Small intestine (tissue), 7 donors: ENCODE data around the gene HOXB7. TPM values are rescaled to one million over a fixed set of nuclear protein-coding genes. Genes with fewer than 3 reads are reported as not detected.

Experiments
- DNase-seq, 2 donors: peaks; one replicate each; pipeline versions ENCODE4 v3.0.0 to v3.0.0-alpha.2; 2013
- FAIRE-seq: peaks from 2 replicates; lab custom pipeline; 2012; peaks lifted over from hg19 to GRCh38; lab: Jason Lieb, UNC
- H3K27ac ChIP-seq, 3 donors: one replicate each; pipeline ENCODE4 v1.5.1; 2013; ENCODE audit warnings: low read length in 2 of 3, mild to moderate bottlenecking in 2 of 3, control low read depth in 1 of 3, inconsistent platforms in 1 of 3, low read depth in 1 of 3, moderate library complexity in 1 of 3
- H3K27me3 ChIP-seq, 3 donors: one replicate each; pipeline ENCODE4 v1.6.1; 2013; ENCODE audit warnings: low read length in 3 of 3, inconsistent platforms in 1 of 3; ENCODE audit not compliant: control insufficient read depth in 3 of 3, insufficient read depth in 3 of 3
- H3K36me3 ChIP-seq, 3 donors: one replicate each; pipeline ENCODE4 v1.6.1; 2013; ENCODE audit warnings: low read length in 3 of 3, inconsistent platforms in 1 of 3, low read depth in 1 of 3, mild to moderate bottlenecking in 1 of 3, moderate library complexity in 1 of 3; ENCODE audit not compliant: control insufficient read depth in 3 of 3, insufficient read depth in 2 of 3
- H3K4me1 ChIP-seq, 3 donors: one replicate each; pipeline ENCODE4 v1.6.1; 2013; ENCODE audit warnings: low read length in 2 of 3, inconsistent platforms in 1 of 3, low read depth in 1 of 3, mild to moderate bottlenecking in 1 of 3, moderate library complexity in 1 of 3; ENCODE audit not compliant: control insufficient read depth in 3 of 3, insufficient read depth in 2 of 3
- H3K4me3 ChIP-seq, 3 donors: one replicate each; pipeline ENCODE4 v1.5.1; 2013; ENCODE audit warnings: low read length in 3 of 3, control low read depth in 1 of 3, inconsistent platforms in 1 of 3, low read depth in 1 of 3, mild to moderate bottlenecking in 1 of 3, moderate library complexity in 1 of 3
- H3K9me3 ChIP-seq, 2 donors: one replicate each; pipeline ENCODE4 v1.6.1; 2013; ENCODE audit warnings: low read depth in 1 of 2, low read length in 1 of 2; ENCODE audit not compliant: control insufficient read depth in 2 of 2, insufficient read depth in 1 of 2
- WGBS, 3 donors: extraction: QIAGEN DNeasy Blood & Tissue Kit; methylation state at CpG; one replicate each; pipeline ENCODE4 v1.1.7; 2013; 5-methylcytosine and 5-hydroxymethylcytosine counted together
- polyA plus RNA-seq, 4 donors: library from polyadenylated mRNA; stranded (reverse) in 3 of 4; unstranded in 1 of 4; fragments of 200-250 nt in 3 of 4; fragments of 120-200 nt in 1 of 4; gene quantifications; one replicate each; pipeline versions ENCODE4 v1.2.1 to v1.2.3, GENCODE V29; 2013
- donor health status: healthy with polysubstance abuse.
- donor health status: control.
- donor health status: control.
- donor health status: Bipolar disorder and iron deficiency.
- donor health status: healthy.

The HOXB7 gene
- polyA plus RNA-seq, 4 donors: 4.3 to 13.9 (median 4.9) TPM; not detected in 1

DNA sequence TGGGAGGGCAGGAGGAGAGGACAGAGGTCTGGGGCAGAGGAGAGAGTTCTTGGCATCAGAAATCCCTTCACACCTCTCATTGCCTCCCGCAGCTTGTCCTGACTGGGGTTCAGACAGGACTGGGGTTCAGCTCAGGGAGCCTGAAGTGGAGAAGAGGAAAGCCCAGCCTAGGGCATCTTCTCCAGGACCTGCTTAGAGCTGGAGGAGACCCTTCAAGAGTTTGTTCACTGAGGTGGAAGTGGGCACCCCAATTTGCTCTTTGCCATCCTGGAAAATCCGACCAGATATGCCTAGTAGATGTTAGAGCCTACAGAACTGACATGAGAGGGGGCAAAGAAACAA, 22.8 kb downstream of the HOXB7 start:
- H3K27me3 ChIP-seq: peaks cover 0 to 99% (median 10%) of the 10 kb centered on the region in 3 donors
- H3K4me1 ChIP-seq: peaks cover 0 to 36% (median 2%) of the 10 kb centered on the region in 3 donors
- peak overlapping the region; percentile 24 to 91 (median 79) for H3K27ac ChIP-seq
- DNase-seq (no peak), FAIRE-seq (no peak)
- peak overlapping the region in 1 of 3 donors; percentile 52 for H3K4me3 ChIP-seq
- WGBS, 3 donors: 8 to 40% (median 24%) methylated on average over 2 of the region's 2 CpGs
- H3K36me3 ChIP-seq: peaks cover 0 to 15% (median 0%) of the 10 kb centered on the region in 3 donors
- peaks cover 0 to 3% of the 10 kb centered on the region in 2 donors for H3K9me3 ChIP-seq

DNA sequence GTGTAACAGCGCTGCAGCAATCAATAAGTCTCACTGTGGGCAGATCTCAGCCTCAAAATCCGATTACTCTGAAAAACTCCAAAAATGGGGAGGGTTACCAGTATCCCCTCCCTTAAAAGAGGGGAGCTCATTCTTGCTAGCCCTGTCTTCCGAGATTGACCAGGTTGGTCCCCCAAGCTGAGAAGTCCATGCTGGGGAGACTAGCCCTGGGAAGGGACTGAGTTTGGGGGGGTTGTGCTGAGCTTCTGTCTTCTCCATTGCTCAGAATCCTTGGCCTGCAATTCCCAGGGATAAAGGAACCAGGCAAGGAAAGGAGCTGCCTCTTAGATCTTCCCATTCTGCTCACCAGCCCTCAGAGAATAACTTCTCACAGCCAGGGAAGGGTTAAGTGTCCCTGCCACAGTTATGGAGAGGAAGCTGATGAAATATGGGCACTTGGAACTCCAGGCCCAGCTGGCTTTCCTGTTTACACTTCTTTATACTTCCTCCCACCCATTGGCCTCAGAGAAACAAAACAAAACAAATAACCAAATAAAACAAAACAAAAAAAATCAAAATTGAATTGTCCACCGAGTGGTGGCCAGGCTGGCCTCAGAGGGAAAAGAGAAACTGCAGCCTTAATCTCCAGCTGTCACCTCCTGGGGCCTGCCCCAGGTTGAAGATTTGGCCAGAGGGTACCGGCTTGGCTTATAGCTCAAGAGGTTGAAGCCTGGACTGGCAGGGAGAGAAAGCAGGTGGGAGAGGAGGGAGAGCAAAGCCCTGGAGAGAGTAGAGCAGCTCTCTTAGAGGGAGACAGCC, 23.3 kb downstream of the HOXB7 start:
- Histone ChIP-seq H3K27me3 (peaks cover 3 to 99% (median 10%) of the 10 kb centered on the region in 3 donors), H3K9me3 (peaks cover 0 to 3% of the 10 kb centered on the region in 2 donors), H3K27ac (peak overlapping the region; percentile 24 to 91 (median 79)), H3K4me1 (peaks cover 0 to 41% (median 2%) of the 10 kb centered on the region in 3 donors), H3K36me3 (peaks cover 0 to 14% (median 0%) of the 10 kb centered on the region in 3 donors), H3K4me3 (peak overlapping the region in 1 of 3 donors; percentile 52)
- no peak for FAIRE-seq
- DNase-seq: no peak
- WGBS, 3 donors: 17 to 34% (median 26%) methylated on average over 5 of the region's 5 CpGs

DNA sequence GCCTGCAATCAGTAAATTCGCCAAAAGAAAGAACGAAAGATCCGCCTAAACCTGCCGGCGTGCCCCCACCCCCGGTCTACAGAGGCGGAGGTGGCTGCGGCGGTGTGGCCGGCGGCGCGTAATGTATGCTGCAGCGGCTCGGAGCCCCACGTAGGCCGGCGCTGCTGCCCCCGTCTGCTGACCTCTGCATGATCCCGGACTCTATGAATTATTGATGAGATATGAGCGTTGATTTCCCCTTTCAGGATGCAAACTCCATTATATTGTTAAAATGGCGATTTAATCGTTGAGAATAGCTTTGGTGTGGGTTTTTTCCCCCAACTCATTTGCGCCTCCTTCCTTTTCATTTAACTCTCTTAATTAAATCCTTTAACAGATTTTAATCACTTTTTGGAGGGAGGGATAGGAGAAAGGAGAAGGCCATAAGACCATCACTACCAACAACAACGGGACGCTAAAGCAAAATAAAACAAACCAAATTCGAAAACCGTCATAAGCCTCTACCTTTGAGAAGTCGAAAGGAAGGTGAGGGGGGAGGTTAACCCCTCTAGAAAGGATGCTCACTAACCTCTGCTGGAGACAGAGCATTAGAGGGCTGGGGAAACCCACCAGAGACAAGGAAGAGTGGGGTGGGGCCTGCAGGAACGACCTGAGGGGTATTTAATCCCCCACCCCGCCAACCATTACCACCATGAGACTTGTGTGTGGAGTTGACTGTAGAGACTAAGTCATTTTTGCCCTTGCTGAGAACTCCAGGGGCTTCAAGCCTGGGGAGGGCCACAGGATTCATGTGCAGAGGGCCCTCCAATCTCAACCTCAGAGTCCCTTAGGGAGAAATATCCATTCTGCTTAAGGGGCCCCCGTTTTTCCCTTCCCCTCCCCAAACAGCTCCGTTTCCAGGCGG, 24.2 kb downstream of the HOXB7 start:
- WGBS, 3 donors: 9 to 20% (median 15%) methylated on average over 34 of the region's 34 CpGs
- peaks cover 0 to 41% (median 2%) of the 10 kb centered on the region in 3 donors for H3K4me1 ChIP-seq

DNA sequence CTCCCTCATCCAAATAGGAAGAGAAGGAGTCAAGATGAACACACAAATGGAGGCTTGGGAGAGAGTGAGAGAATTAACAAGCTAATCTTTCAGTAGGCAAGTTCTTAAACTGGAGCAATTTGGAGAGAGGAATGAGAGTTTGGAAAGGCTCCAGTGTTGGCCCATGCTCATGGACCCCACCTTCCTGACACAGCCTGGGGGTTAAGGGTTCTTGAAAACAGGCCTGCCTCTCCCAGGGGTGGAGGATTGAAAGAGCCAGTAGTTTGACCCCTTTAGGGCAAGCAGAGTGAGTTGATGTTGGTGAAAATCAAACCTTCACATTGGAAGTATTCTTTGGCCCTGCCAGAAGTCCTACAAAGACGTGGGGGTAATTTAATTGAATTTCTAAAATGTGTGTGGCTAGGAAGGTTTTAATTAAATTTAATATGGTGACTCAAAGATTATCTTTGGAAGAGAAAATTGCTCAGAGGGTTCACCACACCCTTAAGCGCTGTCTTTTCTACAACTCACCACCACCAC, 26.5 kb downstream of the HOXB7 start:
- DNase-seq: no peak
- Histone ChIP-seq H3K27ac (peak overlapping the region in 2 of 3 donors; percentile 12 to 32), H3K4me1 (peaks cover 0 to 31% (median 2%) of the 10 kb centered on the region in 3 donors), H3K36me3 (no peaks in the 10 kb centered on the region), H3K9me3 (peaks cover 0 to 3% of the 10 kb centered on the region in 2 donors), H3K4me3 (no peak overlapping the region), H3K27me3 (peaks cover 6 to 99% (median 9%) of the 10 kb centered on the region in 3 donors)
- 14 to 42% (median 31%) methylated on average over 2 of the region's 2 CpGs for WGBS, 3 donors
- FAIRE-seq: no peak

More for the DNA sequence above, 24.2 kb downstream of the HOXB7 start:
- Histone ChIP-seq H3K27ac (peak overlapping the region in 2 of 3 donors; percentile 89 to 91), H3K27me3 (peaks cover 6 to 99% (median 8%) of the 10 kb centered on the region in 3 donors), H3K4me3 (peak overlapping the region in 1 of 3 donors; percentile 52), H3K9me3 (peaks cover 0 to 3% of the 10 kb centered on the region in 2 donors), H3K36me3 (peaks cover 0 to 10% (median 0%) of the 10 kb centered on the region in 3 donors)
- DNase-seq (no peak), FAIRE-seq (no peak)

DNA sequence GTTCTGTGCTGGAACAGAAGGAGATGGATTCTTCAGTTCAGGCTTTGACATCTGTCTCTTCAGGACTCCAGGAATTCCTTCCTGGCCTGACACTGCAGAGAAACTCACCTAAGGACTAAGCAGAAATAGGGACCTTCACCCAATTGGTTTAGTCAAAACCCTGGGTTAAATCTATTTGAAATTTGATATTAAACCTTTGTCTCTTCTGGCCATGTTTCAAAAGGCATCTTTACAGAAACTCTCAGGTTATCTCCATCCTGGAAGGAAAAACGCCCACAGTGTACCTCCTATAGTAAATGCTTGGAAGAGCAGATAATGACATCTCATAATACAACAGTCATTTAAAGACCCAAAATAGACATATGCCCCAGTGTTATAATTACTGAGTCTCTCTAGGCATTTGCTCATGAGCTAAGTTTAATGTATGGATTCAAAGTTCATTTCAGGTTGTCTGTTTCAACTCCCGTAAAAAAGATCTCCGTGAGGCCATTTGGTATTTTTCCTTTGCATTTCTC, 27.1 kb downstream of the HOXB7 start:
- H3K4me1 ChIP-seq: peaks cover 0 to 30% (median 2%) of the 10 kb centered on the region in 3 donors
- peaks cover 6 to 99% (median 12%) of the 10 kb centered on the region in 3 donors for H3K27me3 ChIP-seq
- no peak overlapping the region for H3K4me3 ChIP-seq
- peak overlapping the region in 2 of 3 donors; percentile 32 to 98 for H3K27ac ChIP-seq
- H3K36me3 ChIP-seq: no peaks in the 10 kb centered on the region
- no peak for DNase-seq
- no peak for FAIRE-seq
- 23 to 58% (median 37%) methylated on average over 3 of the region's 3 CpGs for WGBS, 3 donors
- peaks cover 0 to 3% of the 10 kb centered on the region in 2 donors for H3K9me3 ChIP-seq

DNA sequence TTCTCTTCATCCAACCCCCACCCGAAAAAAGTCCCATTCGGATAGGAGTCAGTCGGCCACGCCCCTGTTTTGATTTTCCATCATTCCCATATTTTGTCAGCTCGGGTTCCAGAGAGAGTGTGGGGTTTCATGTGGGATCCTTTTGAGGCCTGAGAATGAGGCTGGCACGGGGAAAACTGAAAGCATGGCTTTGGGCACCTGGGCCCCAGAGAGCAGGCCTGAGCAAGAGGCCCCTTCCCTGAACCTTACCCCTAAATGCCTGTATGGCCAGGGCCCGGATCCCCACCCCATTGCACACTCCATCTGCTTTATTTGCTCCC, 28.1 kb downstream of the HOXB7 start:
- no peaks in the 10 kb centered on the region for H3K36me3 ChIP-seq
- DNase-seq: no peak
- H3K27me3 ChIP-seq: peaks cover 6 to 97% (median 12%) of the 10 kb centered on the region in 3 donors
- peak overlapping the region in 1 of 3 donors; percentile 51 for H3K4me3 ChIP-seq
- peak overlapping the region in 2 of 3 donors; percentile 75 to 98 for H3K27ac ChIP-seq
- FAIRE-seq: no peak
- WGBS, 3 donors: 17 to 41% (median 22%) methylated on average over 7 of the region's 7 CpGs
- H3K9me3 ChIP-seq: peaks cover 0 to 3% of the 10 kb centered on the region in 2 donors
- H3K4me1 ChIP-seq: peaks cover 0 to 30% (median 2%) of the 10 kb centered on the region in 3 donors

DNA sequence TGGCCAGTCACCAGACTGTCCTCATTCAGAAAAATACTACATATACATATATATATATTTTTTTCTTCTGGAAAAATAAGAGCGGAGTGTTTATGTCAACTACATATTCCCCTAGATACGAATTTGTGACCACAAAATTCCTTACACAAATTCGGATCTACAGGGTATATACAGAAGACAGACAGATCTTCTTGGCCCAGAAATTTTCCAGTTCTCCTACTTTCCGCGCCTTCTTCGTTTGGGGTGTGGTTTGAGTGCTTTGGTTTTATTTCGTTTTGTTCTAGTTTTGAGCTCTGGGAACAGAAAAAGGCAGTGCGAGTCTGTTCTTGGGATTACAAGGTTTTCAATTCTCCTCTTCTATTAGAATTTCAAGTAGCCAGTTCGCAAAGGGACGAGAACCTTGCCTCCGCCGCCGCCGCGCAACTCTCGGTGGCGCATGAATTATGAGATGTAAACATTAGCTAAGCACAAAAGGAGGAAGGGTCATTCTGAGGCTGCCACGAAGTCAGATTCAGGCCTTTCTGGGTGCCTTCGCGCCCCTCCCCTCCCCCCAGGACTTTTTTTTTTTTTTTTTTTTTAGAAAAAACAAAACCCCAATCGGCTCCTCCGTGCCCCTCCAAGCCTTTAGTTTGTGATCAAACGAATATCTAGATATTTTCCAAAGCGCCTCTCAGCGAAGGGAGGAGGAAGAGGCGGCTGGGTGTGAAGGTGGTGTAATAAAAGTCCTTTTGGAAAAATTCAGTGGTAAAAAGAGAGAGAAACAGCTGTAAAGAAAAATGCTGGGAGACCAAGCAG, 30.9 kb downstream of the HOXB7 start:
- Histone ChIP-seq H3K4me3 (peak overlapping the region in 1 of 3 donors; percentile 43), H3K27ac (peak overlapping the region in 2 of 3 donors; percentile 75 to 98), H3K36me3 (peaks cover 0 to 10% (median 0%) of the 10 kb centered on the region in 3 donors), H3K27me3 (peaks cover 6 to 96% (median 10%) of the 10 kb centered on the region in 3 donors), H3K4me1 (peaks cover 0 to 28% (median 2%) of the 10 kb centered on the region in 3 donors), H3K9me3 (peaks cover 0 to under 1% of the 10 kb centered on the region in 2 donors)
- FAIRE-seq (no peak), DNase-seq (no peak)
- 10 to 28% (median 24%) methylated on average over 26 of the region's 26 CpGs for WGBS, 3 donors
